HepG2 (cell line): Measurements from ENCODE around the gene HMCN1.

Experiments
- CTCF ChIP-seq: sonication (generic); formaldehyde crosslinking; IDR thresholded peaks from 2 replicates; pipeline ENCODE4 v1.5.0; 2020; ENCODE audit warnings: mild to moderate bottlenecking, missing genetic modification reagents, moderate library complexity
- SIN3A ChIP-seq: IDR thresholded peaks from 2 replicates; pipeline ENCODE4 v1.6.1; 2011; ENCODE audit warnings: low read depth, mild to moderate bottlenecking, control low read depth, low read length, borderline replicate concordance
- TAF1 ChIP-seq: sonication (generic); formaldehyde crosslinking; IDR thresholded peaks from 2 replicates; pipeline ENCODE4 v1.4.0; 2020; ENCODE audit warnings: missing genetic modification reagents
- ZSCAN20 ChIP-seq: sonication (generic); formaldehyde crosslinking; IDR thresholded peaks from 2 replicates; pipeline ENCODE4 v1.4.0; 2020; ENCODE audit warnings: missing genetic modification reagents, mild to moderate bottlenecking, borderline replicate concordance
- TF ChIP-seq, protein P1 (sequence below): sonication (generic); formaldehyde crosslinking; IDR thresholded peaks from 2 replicates; pipeline ENCODE4 v1.5.0; 2020; ENCODE audit warnings: missing genetic modification reagents
- TF ChIP-seq, protein P2 (sequence below): sonication (generic); formaldehyde crosslinking; IDR thresholded peaks from 2 replicates; pipeline ENCODE4 v1.4.0; 2020; ENCODE audit warnings: missing genetic modification reagents
- TF ChIP-seq, protein P3 (sequence below): sonication (generic); formaldehyde crosslinking; conservative IDR thresholded peaks from 2 replicates; pipeline ENCODE4 v1.4.0; 2020; ENCODE audit warnings: missing genetic modification reagents

GRCh38 chr1:185871627-185872150 lies 137.5 kb downstream of the HMCN1 start:
- no peak for TF ChIP-seq CTCF (CRISPR knock-in tag)
- TF ChIP-seq, protein P1, sequence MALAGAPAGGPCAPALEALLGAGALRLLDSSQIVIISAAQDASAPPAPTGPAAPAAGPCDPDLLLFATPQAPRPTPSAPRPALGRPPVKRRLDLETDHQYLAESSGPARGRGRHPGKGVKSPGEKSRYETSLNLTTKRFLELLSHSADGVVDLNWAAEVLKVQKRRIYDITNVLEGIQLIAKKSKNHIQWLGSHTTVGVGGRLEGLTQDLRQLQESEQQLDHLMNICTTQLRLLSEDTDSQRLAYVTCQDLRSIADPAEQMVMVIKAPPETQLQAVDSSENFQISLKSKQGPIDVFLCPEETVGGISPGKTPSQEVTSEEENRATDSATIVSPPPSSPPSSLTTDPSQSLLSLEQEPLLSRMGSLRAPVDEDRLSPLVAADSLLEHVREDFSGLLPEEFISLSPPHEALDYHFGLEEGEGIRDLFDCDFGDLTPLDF (CRISPR knock-in tag): no peak
- no peak for TF ChIP-seq ZSCAN20 (CRISPR knock-in tag)
- TF ChIP-seq, protein P2, sequence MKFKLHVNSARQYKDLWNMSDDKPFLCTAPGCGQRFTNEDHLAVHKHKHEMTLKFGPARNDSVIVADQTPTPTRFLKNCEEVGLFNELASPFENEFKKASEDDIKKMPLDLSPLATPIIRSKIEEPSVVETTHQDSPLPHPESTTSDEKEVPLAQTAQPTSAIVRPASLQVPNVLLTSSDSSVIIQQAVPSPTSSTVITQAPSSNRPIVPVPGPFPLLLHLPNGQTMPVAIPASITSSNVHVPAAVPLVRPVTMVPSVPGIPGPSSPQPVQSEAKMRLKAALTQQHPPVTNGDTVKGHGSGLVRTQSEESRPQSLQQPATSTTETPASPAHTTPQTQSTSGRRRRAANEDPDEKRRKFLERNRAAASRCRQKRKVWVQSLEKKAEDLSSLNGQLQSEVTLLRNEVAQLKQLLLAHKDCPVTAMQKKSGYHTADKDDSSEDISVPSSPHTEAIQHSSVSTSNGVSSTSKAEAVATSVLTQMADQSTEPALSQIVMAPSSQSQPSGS (CRISPR knock-in tag): no peak
- no peak for TF ChIP-seq TAF1 (CRISPR knock-in tag)
- TF ChIP-seq, protein P3, sequence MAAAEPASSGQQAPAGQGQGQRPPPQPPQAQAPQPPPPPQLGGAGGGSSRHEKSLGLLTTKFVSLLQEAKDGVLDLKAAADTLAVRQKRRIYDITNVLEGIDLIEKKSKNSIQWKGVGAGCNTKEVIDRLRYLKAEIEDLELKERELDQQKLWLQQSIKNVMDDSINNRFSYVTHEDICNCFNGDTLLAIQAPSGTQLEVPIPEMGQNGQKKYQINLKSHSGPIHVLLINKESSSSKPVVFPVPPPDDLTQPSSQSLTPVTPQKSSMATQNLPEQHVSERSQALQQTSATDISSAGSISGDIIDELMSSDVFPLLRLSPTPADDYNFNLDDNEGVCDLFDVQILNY (CRISPR knock-in tag): no peak
- TF ChIP-seq SIN3A: no peak
